Activated CD8-positive, alpha-beta T cell treated with anti-CD3 and anti-CD28 coated beads for 36 hours (primary cell): ENCODE measurements around the gene TOMM40L. TPM values are rescaled to one million over a fixed set of nuclear protein-coding genes. Genes with fewer than 3 reads are reported as not detected.

Experiments used
- ATAC-seq: fragments of 200-7000 bp; cut with Tn5 transposase; one replicate; pipeline ENCODE4 v1.10.0; 2021; ENCODE audit warnings: mild to moderate bottlenecking, moderate library complexity
- CTCF ChIA-PET: fragments of 350-600 bp; sonication (Branson Sonifier 250); formaldehyde crosslinking; loops from one replicate; lab custom pipeline; 2021; ENCODE audit warnings: antibody characterized with exemption; lab: Charles Lee
- POLR2A ChIA-PET: fragments of 350-600 bp; sonication (Branson Sonifier 250); formaldehyde crosslinking; loops from one replicate; lab custom pipeline; 2021; ENCODE audit warnings: antibody characterized with exemption; lab: Charles Lee
- DNase-seq: peaks from one replicate; pipeline ENCODE4 v3.0.0-alpha.2; 2020
- H3K27ac Mint-ChIP-seq: one replicate; pipeline ENCODE4 v1.8.0; 2021; ENCODE audit warnings: mild to moderate bottlenecking, mixed read lengths
- H3K27me3 Mint-ChIP-seq: one replicate; pipeline ENCODE4 v1.8.0; 2021; ENCODE audit warnings: mixed read lengths
- H3K36me3 Mint-ChIP-seq: one replicate; pipeline ENCODE4 v1.8.0; 2021; ENCODE audit warnings: low read depth, mixed read lengths
- H3K4me1 Mint-ChIP-seq: one replicate; pipeline ENCODE4 v1.8.0; 2021; ENCODE audit warnings: low read depth, mixed read lengths
- H3K4me3 Mint-ChIP-seq: one replicate; pipeline ENCODE4 v1.8.0; 2021; ENCODE audit warnings: mild to moderate bottlenecking, moderate library complexity, mixed read lengths
- H3K9me3 Mint-ChIP-seq: one replicate; pipeline ENCODE4 v1.8.0; 2021; ENCODE audit warnings: mixed read lengths
- CTCF ChIP-seq: fragments of 200-600 bp; IDR thresholded peaks from one replicate; pipeline ENCODE4 v1.8.0; 2022; ENCODE audit warnings: antibody characterized with exemption, mild to moderate bottlenecking
- intact Hi-C: fragments of 100-400 bp; cut with micrococcal nuclease; formaldehyde crosslinking; loops from one replicate; pipeline ENCODE4 v1.10.0; 2022
- total RNA-seq, 2 experiments: library from RNA; stranded (reverse); gene quantifications; one replicate each; pipeline ENCODE4 v1.2.3, GENCODE V29; 2021

TOMM40L gene
- total RNA-seq, 2 experiments from 2014 or later, result 11.6 to 12.1 TPM

- H3K4me3 Mint-ChIP-seq, result peak overlapping the region; percentile 98
- H3K27ac Mint-ChIP-seq, result peak overlapping the region; percentile 95
- peaks cover 11% of the 10 kb centered on the region for H3K36me3 Mint-ChIP-seq
- H3K4me1 Mint-ChIP-seq, result peaks cover 29% of the 10 kb centered on the region
- no peak for TF ChIP-seq CTCF
- POLR2A ChIA-PET, result interaction anchor here (0.6 to 9.4 kb wide), 12 partner anchors 14 to 156 kb away, joined by 3 to 82 read pairs (median 4); partner anchors contain the start of genes ADAMTS4, B4GALT3, NDUFS2 and PPOX
- DNase-seq (no peak), ATAC-seq (no peak)
- intact Hi-C loops, result loop anchor here (2.0 to 5.0 kb wide), 2 partner anchors 66 to 156 kb away; no protein-coding TSS in a partner anchor
- H3K27me3 Mint-ChIP-seq, result no peaks in the 10 kb centered on the region
- CTCF ChIA-PET, result interaction anchor here (0.6 to 15.8 kb wide), 37 partner anchors 10 to 214 kb away, joined by 3 to 306 read pairs (median 5); partner anchors contain the start of genes ADAMTS4, CFAP126, NDUFS2 and NR1I3
- H3K9me3 Mint-ChIP-seq, result no peaks in the 10 kb centered on the region
These were observed 456 bp downstream of the TOMM40L start for GRCh38 chr1:161226320-161226711.

- ATAC-seq, result no peak
- H3K27ac Mint-ChIP-seq, result peak overlapping the region; percentile 95
- peaks cover 28% of the 10 kb centered on the region for H3K4me1 Mint-ChIP-seq
- intact Hi-C loops, result loop anchor here (2.0 to 5.0 kb wide), 2 partner anchors 66 to 156 kb away; no protein-coding TSS in a partner anchor
- no peaks in the 10 kb centered on the region for H3K9me3 Mint-ChIP-seq
- H3K27me3 Mint-ChIP-seq, result no peaks in the 10 kb centered on the region
- H3K4me3 Mint-ChIP-seq, result peak overlapping the region; percentile 98
- H3K36me3 Mint-ChIP-seq, result peaks cover 11% of the 10 kb centered on the region
- POLR2A ChIA-PET, result interaction anchor here (0.6 to 9.4 kb wide), 10 partner anchors 12 to 173 kb away, joined by 3 to 82 read pairs (median 4); partner anchors contain the start of genes ADAMTS4 and NDUFS2
- DNase-seq, result no peak
- TF ChIP-seq CTCF, result no peak
- CTCF ChIA-PET, result interaction anchor here (0.7 to 15.8 kb wide), 23 partner anchors 8 to 162 kb away, joined by 3 to 306 read pairs (median 10); partner anchors contain the start of genes ADAMTS4, CFAP126, NDUFS2 and NR1I3
These were observed 899 bp downstream of the TOMM40L start for GRCh38 chr1:161226759-161227158.

GRCh38 chr1:161227196-161227871 lies 1.5 kb downstream of the TOMM40L start:
- intact Hi-C loops, result loop anchor here (2.0 to 5.0 kb wide), 2 partner anchors 65 to 155 kb away; no protein-coding TSS in a partner anchor
- H3K9me3 Mint-ChIP-seq, result no peaks in the 10 kb centered on the region
- H3K27ac Mint-ChIP-seq, result peak overlapping the region; percentile 95
- ATAC-seq (peak; percentile 43), DNase-seq (peak; percentile 95)
- no peaks in the 10 kb centered on the region for H3K27me3 Mint-ChIP-seq
- peak overlapping the region; percentile 98 for H3K4me3 Mint-ChIP-seq
- POLR2A ChIA-PET, result interaction anchor here (0.6 to 9.4 kb wide), 10 partner anchors 11 to 173 kb away, joined by 3 to 82 read pairs (median 4); partner anchors contain the start of genes ADAMTS4 and NDUFS2
- peaks cover 24% of the 10 kb centered on the region for H3K4me1 Mint-ChIP-seq
- TF ChIP-seq CTCF, result peak; percentile 96
- CTCF ChIA-PET, result interaction anchor here (0.6 to 15.8 kb wide), 26 partner anchors 9 to 162 kb away, joined by 3 to 306 read pairs (median 6); partner anchors contain the start of genes ADAMTS4, CFAP126, NDUFS2 and NR1I3
- H3K36me3 Mint-ChIP-seq, result peaks cover 11% of the 10 kb centered on the region

GRCh38 chr1:161228032-161228431 lies 2.2 kb downstream of the TOMM40L start:
- H3K4me1 Mint-ChIP-seq, result peaks cover 24% of the 10 kb centered on the region
- ChIA-PET CTCF (interaction anchor here (0.6 to 15.8 kb wide), 14 partner anchors 9 to 156 kb away, joined by 3 to 306 read pairs (median 7); partner anchors contain the start of genes ADAMTS4, CFAP126, NDUFS2 and NR1I3), POLR2A (interaction anchor here (1.3 kb wide), 1 partner anchor 154 kb away, joined by 4 read pairs; no protein-coding TSS in a partner anchor)
- H3K36me3 Mint-ChIP-seq, result peaks cover 11% of the 10 kb centered on the region
- ATAC-seq (no peak), DNase-seq (no peak)
- H3K27ac Mint-ChIP-seq, result peak overlapping the region; percentile 5
- intact Hi-C loops, result loop anchor here (5.0 kb wide), 1 partner anchor 64 kb away; no protein-coding TSS in a partner anchor
- no peak overlapping the region for H3K4me3 Mint-ChIP-seq
- H3K27me3 Mint-ChIP-seq, result no peaks in the 10 kb centered on the region
- TF ChIP-seq CTCF, result no peak
- no peaks in the 10 kb centered on the region for H3K9me3 Mint-ChIP-seq
